Measurements from ENCODE around the gene IQCE. TPM values are rescaled to one million over a fixed set of nuclear protein-coding genes. Genes with fewer than 3 reads are reported as not detected.
"Not testable (repeated sequence)": the region's sequence is repeated elsewhere in the genome, so short reads cannot be mapped to it uniquely, and the experiment has no call there.

The IQCE gene
- total RNA-seq, 1 experiment from 2014 or later: 35.8 TPM

DNA sequence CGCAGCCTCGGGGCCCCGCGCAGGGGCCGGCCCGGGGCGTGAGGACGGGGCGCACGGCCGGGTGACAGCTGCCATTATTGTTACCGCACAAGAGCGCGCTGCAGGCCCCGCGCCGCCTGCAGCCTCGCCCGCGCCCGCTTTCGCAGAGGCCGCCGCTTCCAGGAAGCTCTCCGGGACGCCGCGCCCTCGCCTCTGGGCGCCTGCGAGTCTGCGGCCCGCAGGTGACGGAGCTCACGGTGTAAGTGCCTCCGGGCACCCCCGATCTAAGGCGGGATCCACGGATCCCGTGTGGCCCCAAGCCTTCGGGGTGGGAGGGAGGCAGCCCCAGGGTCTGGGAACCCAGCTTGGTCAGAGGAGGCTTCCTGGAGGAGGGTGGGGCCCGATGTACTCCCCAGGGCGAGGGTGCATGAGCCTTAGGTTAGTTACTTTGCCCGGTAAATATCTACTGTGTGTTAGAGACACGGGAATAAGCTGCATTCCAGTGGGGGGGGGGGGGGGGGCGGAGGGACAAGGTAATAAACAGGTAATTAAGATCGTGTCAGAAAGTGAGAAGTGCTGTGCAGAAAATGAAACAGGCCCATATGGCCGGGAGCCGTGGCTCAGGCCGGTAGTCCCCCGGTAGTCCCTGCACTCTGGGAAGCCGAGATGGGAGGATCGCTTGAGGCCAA lies 638 bp downstream of the IQCE start:
- peak overlapping the region; percentile 93 for H3K4me2 ChIP-seq
- H3K27me3 ChIP-seq (ENCODE audit: insufficient read depth, low read depth): no peaks in the 10 kb centered on the region
- no peaks in the 10 kb centered on the region for H3K9me2 ChIP-seq (ENCODE audit: insufficient read depth)
- peak overlapping the region; percentile 100 for H3K4me3 ChIP-seq
- peaks cover 2% of the 10 kb centered on the region; the same call in 1 of the 2 replicates for H4K20me1 ChIP-seq (ENCODE audit: insufficient read depth)
- no peak for TF ChIP-seq EZH2 (IDR thresholded peaks at IDR 0.05; ENCODE audit: low read depth)
- TF ChIP-seq CTCF (conservative IDR thresholded peaks at IDR 0.05): no peak
- peak in 1 of 2 experiments; percentile 43 for DNase-seq
- H2AFZ ChIP-seq: peak overlapping the region; percentile 99
- H3K79me2 ChIP-seq (ENCODE audit: low read depth): peaks cover 29% of the 10 kb centered on the region
- ChIA-PET CTCF (interaction anchor here (0.6 to 0.8 kb wide), 4 partner anchors 42 to 1399 kb away, joined by 3 to 4 read pairs (median 4); no protein-coding TSS in a partner anchor), POLR2A (ENCODE audit: unreplicated experiment) (interaction anchor here (0.6 kb wide), 1 partner anchor 109 kb away, joined by 15 read pairs; no protein-coding TSS in a partner anchor)
- no peaks in the 10 kb centered on the region for H3K36me3 ChIP-seq (ENCODE audit: low read depth)
- no peaks in the 10 kb centered on the region for H3K9me3 ChIP-seq (ENCODE audit: insufficient read depth, low read depth)
- H3K27ac ChIP-seq: no peak overlapping the region
- H3F3A ChIP-seq (ENCODE audit: insufficient read depth, low read depth): peaks cover 34% of the 10 kb centered on the region
- intact Hi-C loops (cut with micrococcal nuclease; ENCODE audit: unreplicated experiment): loop anchor here (1.0 to 5.0 kb wide), 2 partner anchors 39 to 82 kb away; partner anchors contain the start of gene GRIFIN
- peaks cover 22% of the 10 kb centered on the region for H3K4me1 ChIP-seq (replicated peaks; ENCODE audit: insufficient read depth)
- BruUV-seq (replicated peaks): no TSS peak

DNA sequence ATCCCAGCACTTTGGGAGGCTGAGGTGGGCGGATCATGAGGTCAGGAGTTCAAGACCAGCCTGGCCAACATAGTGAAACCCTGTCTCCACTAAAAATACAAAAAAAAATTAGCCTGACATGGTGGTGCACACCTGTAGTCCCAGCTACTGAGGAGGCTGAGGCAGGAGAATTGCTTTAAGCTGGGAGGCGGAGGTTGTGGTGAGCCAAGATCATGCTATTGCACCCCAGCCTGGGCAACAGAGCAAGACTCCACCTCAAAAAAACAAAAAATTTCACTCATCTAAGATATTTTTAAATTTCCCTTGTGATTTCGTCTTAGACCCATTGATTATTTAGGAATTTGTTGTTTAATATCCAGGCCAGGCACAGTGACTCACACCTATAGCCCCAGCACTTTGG lies 5.2 kb downstream of the IQCE start:
- intact Hi-C loops (cut with micrococcal nuclease; ENCODE audit: unreplicated experiment); H3K9me3 ChIP-seq (ENCODE audit: insufficient read depth, low read depth); H2AFZ ChIP-seq; DNase-seq; H3K27ac ChIP-seq; H3K36me3 ChIP-seq (ENCODE audit: low read depth); POLR2A ChIA-PET (ENCODE audit: unreplicated experiment); H3K4me2 ChIP-seq; H3K4me3 ChIP-seq; H3K4me1 ChIP-seq (replicated peaks; ENCODE audit: insufficient read depth); H3K9me2 ChIP-seq (ENCODE audit: insufficient read depth); BruUV-seq (replicated peaks); H3K27me3 ChIP-seq (ENCODE audit: insufficient read depth, low read depth); CTCF ChIA-PET: not testable (repeated sequence)
- H4K20me1 ChIP-seq (ENCODE audit: insufficient read depth): 0 out of 2 replicates have a peak, but pooled peaks cover 11% of the 10 kb centered on the region
- peaks cover 29% of the 10 kb centered on the region for H3K79me2 ChIP-seq (ENCODE audit: low read depth)
- peaks cover 23% of the 10 kb centered on the region for H3F3A ChIP-seq (ENCODE audit: insufficient read depth, low read depth)

GRCh38 chr7:2564970-2565540 lies 6.3 kb downstream of the IQCE start:
- Histone ChIP-seq H3K9me3 (ENCODE audit: insufficient read depth, low read depth) (no peaks in the 10 kb centered on the region), H3K9me2 (ENCODE audit: insufficient read depth) (no peaks in the 10 kb centered on the region), H3K4me2 (no peak overlapping the region), H3F3A (ENCODE audit: insufficient read depth, low read depth) (peaks cover 23% of the 10 kb centered on the region), H2AFZ (no peak overlapping the region), H3K4me3 (no peak overlapping the region), H3K79me2 (ENCODE audit: low read depth) (peaks cover 19% of the 10 kb centered on the region; the same call in 1 of the 2 replicates), H3K27me3 (ENCODE audit: insufficient read depth, low read depth) (no peaks in the 10 kb centered on the region), H3K36me3 (ENCODE audit: low read depth) (no peaks in the 10 kb centered on the region), H3K4me1 (replicated peaks; ENCODE audit: insufficient read depth) (peaks cover 4% of the 10 kb centered on the region), H4K20me1 (ENCODE audit: insufficient read depth) (0 out of 2 replicates have a peak, but pooled peaks cover 11% of the 10 kb centered on the region), H3K27ac (no peak overlapping the region)
- POLR2A ChIA-PET (ENCODE audit: unreplicated experiment): no interaction called here
- no peak for TF ChIP-seq EZH2 (IDR thresholded peaks at IDR 0.05; ENCODE audit: low read depth)
- no peak for TF ChIP-seq CTCF (conservative IDR thresholded peaks at IDR 0.05)
- BruUV-seq (replicated peaks): no TSS peak
- intact Hi-C loops (cut with micrococcal nuclease; ENCODE audit: unreplicated experiment): no loop called here
- CTCF ChIA-PET: no interaction called here
- no peak for DNase-seq

Measured in PC-9 (cell line).